ENCODE measurements around the gene RNF152.
A peak's percentile ranks its signal among the peaks of the same experiment; 100 is the strongest.

RNF152 gene, protein sequence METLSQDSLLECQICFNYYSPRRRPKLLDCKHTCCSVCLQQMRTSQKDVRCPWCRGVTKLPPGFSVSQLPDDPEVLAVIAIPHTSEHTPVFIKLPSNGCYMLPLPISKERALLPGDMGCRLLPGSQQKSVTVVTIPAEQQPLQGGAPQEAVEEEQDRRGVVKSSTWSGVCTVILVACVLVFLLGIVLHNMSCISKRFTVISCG

DNA sequence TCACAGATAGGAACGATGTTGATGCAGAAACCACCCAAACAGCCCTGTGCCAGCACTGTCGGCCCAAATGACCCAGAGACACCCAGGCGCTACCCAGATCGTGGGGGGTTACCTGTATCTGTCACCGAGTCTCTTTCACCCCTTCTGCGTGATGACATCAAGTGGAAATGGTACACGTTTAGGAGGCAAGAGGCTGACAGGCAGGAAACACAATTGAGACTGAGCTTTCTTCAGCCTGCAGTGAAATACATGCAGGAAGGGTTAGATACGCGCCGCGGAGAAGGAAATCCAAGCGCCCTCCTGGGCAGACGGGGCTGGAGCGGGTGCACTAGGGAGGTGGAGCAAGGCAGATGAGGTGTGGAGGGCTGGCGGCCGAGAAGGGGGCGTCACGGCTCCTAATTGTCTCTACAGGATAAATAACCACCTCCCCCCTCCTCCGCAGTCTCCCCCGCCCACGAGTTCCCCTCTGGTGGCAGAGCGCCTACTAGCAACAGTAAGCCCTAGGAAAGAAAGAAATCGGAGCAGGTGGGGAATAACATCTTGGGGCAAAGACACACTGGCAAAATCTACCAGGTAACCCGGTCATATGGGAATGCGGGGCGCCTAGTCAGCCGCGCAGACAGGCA lies at the start of gene RNF152:
Gene RNF152, minus strand, starts transcription at position 325 of the 626 bp plus-strand sequence. CDS start 76,544 bp downstream, outside the sequence.
- peaks cover 0 to 11% of the 10 kb centered on the region in 2 experiments; a peak in 1 of 3 replicates for H3K36me3 ChIP-seq (ENCODE audit: control insufficient read depth in 2 of 2, insufficient read depth in 1 of 2, low read length in 2 of 2)
- CTCF ChIA-PET: interaction anchor here (1.3 kb wide), 1 partner anchor 256 kb away, joined by 3 read pairs; no protein-coding TSS in a partner anchor
- POLR2A ChIA-PET: interaction anchor here (0.9 kb wide), 1 partner anchor 59 kb away, joined by 3 read pairs; no protein-coding TSS in a partner anchor
- peak within 1 kb of the TSS; percentile 77; the same call in 1 of the 2 replicates for H3K27ac ChIP-seq (ENCODE audit: extremely low read depth, low read depth, low read length)
- H3K4me3 ChIP-seq (ENCODE audit: low read depth, low read length): peak within 1 kb of the TSS; percentile 82
- TF ChIP-seq ZNF624 (tag by site-specific recombination; IDR thresholded peaks at IDR 0.05) (no peak), KLF9 (tag by site-specific recombination; IDR thresholded peaks at IDR 0.05; ENCODE audit: low read depth) (peak; percentile 48), ZNF354C (tag by site-specific recombination; IDR thresholded peaks at IDR 0.05; ENCODE audit: borderline replicate concordance, low read depth) (no peak), ZNF155 (tag by site-specific recombination; IDR thresholded peaks at IDR 0.05) (no peak), ZNF658 (tag by site-specific recombination; IDR thresholded peaks at IDR 0.05) (no peak), ZBTB20 (tag by site-specific recombination; IDR thresholded peaks at IDR 0.05) (peak; percentile 52; the same call in 1 of the 2 replicates), EGR2 (tag by site-specific recombination; IDR thresholded peaks at IDR 0.05; ENCODE audit: low read depth) (peak; percentile 76), ZFHX2 (tag by site-specific recombination; conservative IDR thresholded peaks at IDR 0.05) (peak; percentile 92), KLF1 (tag by site-specific recombination; IDR thresholded peaks at IDR 0.05) (peak; percentile 26; the same call in 1 of the 2 replicates), SP3 (tag by site-specific recombination; IDR thresholded peaks at IDR 0.05) (peak; percentile 54), ZNF366 (tag by site-specific recombination; conservative IDR thresholded peaks at IDR 0.05) (0 out of 2 replicates have a peak, but pooled peaks have one; percentile 10), ZNF660 (tag by site-specific recombination; IDR thresholded peaks at IDR 0.05) (0 out of 2 replicates have a peak, but pooled peaks have one; percentile 27), ZBTB8A (tag by site-specific recombination; IDR thresholded peaks at IDR 0.05) (0 out of 2 replicates have a peak, but pooled peaks have one; percentile 28)
- TF ChIP-seq, protein P1, sequence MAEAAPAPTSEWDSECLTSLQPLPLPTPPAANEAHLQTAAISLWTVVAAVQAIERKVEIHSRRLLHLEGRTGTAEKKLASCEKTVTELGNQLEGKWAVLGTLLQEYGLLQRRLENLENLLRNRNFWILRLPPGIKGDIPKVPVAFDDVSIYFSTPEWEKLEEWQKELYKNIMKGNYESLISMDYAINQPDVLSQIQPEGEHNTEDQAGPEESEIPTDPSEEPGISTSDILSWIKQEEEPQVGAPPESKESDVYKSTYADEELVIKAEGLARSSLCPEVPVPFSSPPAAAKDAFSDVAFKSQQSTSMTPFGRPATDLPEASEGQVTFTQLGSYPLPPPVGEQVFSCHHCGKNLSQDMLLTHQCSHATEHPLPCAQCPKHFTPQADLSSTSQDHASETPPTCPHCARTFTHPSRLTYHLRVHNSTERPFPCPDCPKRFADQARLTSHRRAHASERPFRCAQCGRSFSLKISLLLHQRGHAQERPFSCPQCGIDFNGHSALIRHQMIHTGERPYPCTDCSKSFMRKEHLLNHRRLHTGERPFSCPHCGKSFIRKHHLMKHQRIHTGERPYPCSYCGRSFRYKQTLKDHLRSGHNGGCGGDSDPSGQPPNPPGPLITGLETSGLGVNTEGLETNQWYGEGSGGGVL (tag by site-specific recombination; IDR thresholded peaks at IDR 0.05): peak; percentile 69
- TF ChIP-seq, protein P2, sequence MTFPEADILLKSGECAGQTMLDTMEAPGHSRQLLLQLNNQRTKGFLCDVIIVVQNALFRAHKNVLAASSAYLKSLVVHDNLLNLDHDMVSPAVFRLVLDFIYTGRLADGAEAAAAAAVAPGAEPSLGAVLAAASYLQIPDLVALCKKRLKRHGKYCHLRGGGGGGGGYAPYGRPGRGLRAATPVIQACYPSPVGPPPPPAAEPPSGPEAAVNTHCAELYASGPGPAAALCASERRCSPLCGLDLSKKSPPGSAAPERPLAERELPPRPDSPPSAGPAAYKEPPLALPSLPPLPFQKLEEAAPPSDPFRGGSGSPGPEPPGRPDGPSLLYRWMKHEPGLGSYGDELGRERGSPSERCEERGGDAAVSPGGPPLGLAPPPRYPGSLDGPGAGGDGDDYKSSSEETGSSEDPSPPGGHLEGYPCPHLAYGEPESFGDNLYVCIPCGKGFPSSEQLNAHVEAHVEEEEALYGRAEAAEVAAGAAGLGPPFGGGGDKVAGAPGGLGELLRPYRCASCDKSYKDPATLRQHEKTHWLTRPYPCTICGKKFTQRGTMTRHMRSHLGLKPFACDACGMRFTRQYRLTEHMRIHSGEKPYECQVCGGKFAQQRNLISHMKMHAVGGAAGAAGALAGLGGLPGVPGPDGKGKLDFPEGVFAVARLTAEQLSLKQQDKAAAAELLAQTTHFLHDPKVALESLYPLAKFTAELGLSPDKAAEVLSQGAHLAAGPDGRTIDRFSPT (tag by site-specific recombination; IDR thresholded peaks at IDR 0.05): no peak
- H3K9me3 ChIP-seq (ENCODE audit: control insufficient read depth, insufficient read depth, low read depth, low read length): no peaks in the 10 kb centered on the region
- no peaks in the 10 kb centered on the region for H3K4me1 ChIP-seq (ENCODE audit: control insufficient read depth, insufficient read depth, low read length)

DNA sequence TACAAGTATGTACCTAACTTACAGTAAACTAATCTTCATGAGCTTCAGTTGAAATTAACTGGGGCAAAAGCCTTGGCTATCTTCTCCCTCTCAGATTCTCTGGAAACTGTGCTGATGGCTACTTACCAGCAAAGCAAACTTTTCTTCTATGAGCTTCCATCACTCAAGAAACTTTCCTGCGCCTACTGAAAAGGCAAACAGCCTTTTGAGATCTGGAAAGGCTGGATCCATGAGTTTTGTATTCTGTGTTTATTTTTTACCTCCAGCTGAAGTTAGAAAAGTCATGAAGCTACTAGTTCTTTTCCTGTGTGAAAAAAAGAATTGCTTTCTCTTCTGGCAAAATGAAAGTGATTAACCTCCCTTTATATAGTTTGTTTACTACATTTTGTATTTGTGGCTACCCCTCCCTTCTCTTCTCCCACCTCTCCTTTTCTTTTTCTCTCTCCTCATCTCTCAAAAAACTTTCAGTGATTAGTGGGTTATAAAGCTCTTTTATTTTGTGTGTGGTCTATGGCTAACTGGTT lies 49.2 kb upstream of the RNF152 start:
- no peaks in the 10 kb centered on the region for H3K4me1 ChIP-seq (ENCODE audit: control insufficient read depth, insufficient read depth, low read length)
- ChIA-PET CTCF (interaction anchor here (0.6 to 1.2 kb wide), 2 partner anchors 34 to 41 kb away, joined by 3 read pairs; no protein-coding TSS in a partner anchor), POLR2A (no interaction called here)
- TF ChIP-seq, protein P1 (tag by site-specific recombination; IDR thresholded peaks at IDR 0.05): no peak
- TF ChIP-seq, protein P3, sequence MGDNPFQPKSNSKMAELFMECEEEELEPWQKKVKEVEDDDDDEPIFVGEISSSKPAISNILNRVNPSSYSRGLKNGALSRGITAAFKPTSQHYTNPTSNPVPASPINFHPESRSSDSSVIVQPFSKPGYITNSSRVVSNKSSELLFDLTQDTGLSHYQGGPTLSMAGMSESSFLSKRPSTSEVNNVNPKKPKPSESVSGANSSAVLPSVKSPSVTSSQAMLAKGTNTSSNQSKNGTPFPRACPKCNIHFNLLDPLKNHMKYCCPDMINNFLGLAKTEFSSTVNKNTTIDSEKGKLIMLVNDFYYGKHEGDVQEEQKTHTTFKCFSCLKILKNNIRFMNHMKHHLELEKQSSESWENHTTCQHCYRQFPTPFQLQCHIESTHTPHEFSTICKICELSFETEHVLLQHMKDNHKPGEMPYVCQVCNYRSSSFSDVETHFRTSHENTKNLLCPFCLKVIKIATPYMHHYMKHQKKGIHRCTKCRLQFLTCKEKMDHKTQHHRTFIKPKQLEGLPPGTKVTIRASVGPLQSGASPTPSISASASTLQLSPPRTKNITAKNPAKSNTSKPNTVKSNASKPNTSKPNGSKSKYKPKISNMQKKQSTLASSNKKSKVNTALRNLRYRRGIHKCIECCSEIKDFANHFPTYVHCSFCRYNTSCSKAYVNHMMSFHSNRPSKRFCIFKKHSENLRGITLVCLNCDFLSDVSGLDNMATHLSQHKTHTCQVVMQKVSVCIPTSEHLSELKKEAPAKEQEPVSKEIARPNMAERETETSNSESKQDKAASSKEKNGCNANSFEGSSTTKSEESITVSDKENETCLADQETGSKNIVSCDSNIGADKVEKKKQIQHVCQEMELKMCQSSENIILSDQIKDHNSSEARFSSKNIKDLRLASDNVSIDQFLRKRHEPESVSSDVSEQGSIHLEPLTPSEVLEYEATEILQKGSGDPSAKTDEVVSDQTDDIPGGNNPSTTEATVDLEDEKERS (tag by site-specific recombination; IDR thresholded peaks at IDR 0.05): no peak
- TF ChIP-seq, protein P4, sequence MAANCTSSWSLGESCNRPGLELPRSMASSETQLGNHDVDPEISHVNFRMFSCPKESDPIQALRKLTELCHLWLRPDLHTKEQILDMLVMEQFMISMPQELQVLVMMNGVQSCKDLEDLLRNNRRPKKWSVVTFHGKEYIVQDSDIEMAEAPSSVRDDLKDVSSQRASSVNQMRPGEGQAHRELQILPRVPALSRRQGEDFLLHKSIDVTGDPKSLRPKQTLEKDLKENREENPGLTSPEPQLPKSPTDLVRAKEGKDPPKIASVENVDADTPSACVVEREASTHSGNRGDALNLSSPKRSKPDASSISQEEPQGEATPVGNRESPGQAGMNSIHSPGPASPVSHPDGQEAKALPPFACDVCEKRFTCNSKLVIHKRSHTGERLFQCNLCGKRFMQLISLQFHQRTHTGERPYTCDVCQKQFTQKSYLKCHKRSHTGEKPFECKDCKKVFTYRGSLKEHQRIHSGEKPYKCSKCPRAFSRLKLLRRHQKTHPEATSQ (tag by site-specific recombination; IDR thresholded peaks at IDR 0.05): no peak
- no peak for TF ChIP-seq YY2 (tag by site-specific recombination; IDR thresholded peaks at IDR 0.05)
- H3K9me3 ChIP-seq (ENCODE audit: control insufficient read depth, insufficient read depth, low read depth, low read length): no peaks in the 10 kb centered on the region
- H3K4me3 ChIP-seq (ENCODE audit: low read depth, low read length): no peak overlapping the region
- no peak overlapping the region for H3K27ac ChIP-seq (ENCODE audit: extremely low read depth, low read depth, low read length)
- no peaks in the 10 kb centered on the region for H3K36me3 ChIP-seq (ENCODE audit: control insufficient read depth in 2 of 2, insufficient read depth in 1 of 2, low read length in 2 of 2)

Measured in HEK293 (cell line).